KOPT-K1 (cell line): ENCODE data around the gene LRSAM1.
"Not testable (repeated sequence)": the region's sequence is repeated elsewhere in the genome, so short reads cannot be mapped to it uniquely, and the experiment has no call there.

Experiments
- H3K27ac ChIP-seq: fragments of 200-600 bp; sonication (generic); 2 replicates; pipeline ENCODE4 v1.5.1; 2016; ENCODE audit warnings: antibody characterized with exemption, mild to moderate bottlenecking, low read depth, low read length; ENCODE audit not compliant: poor library complexity, severe bottlenecking
- H3K36me3 ChIP-seq: fragments of 200-600 bp; sonication (generic); 2 replicates; pipeline ENCODE4 v1.5.1; 2017; ENCODE audit warnings: antibody characterized with exemption, mild to moderate bottlenecking, low read length, moderate library complexity; ENCODE audit not compliant: insufficient read depth
- H3K9me3 ChIP-seq: fragments of 200-600 bp; sonication (generic); 2 replicates; pipeline ENCODE4 v1.5.1; 2017; ENCODE audit warnings: antibody characterized with exemption, low read length, mild to moderate bottlenecking; ENCODE audit not compliant: insufficient read depth, poor library complexity, severe bottlenecking

The LRSAM1 gene

GRCh38 chr9:127463911-127464310 lies 12.6 kb downstream of the LRSAM1 start:
- H3K36me3 ChIP-seq: peaks cover 25% of the 10 kb centered on the region
- H3K9me3 ChIP-seq: no peaks in the 10 kb centered on the region

GRCh38 chr9:127466407-127466917 lies 15.2 kb downstream of the LRSAM1 start:
- H3K36me3 ChIP-seq: peaks cover 12% of the 10 kb centered on the region
- not testable (repeated sequence) for H3K27ac ChIP-seq, H3K9me3 ChIP-seq

More at GRCh38 chr9:127463911-127464310, 12.6 kb downstream of the LRSAM1 start:
- no peak overlapping the region for H3K27ac ChIP-seq

- no peaks in the 10 kb centered on the region for H3K9me3 ChIP-seq
- H3K27ac ChIP-seq: no peak overlapping the region
- H3K36me3 ChIP-seq: peaks cover under 1% of the 10 kb centered on the region; the same call in 1 of the 2 replicates
Measured at GRCh38 chr9:127467621-127468020, 16.3 kb downstream of the LRSAM1 start.

- H3K36me3 ChIP-seq: no peaks in the 10 kb centered on the region; the same call in 1 of the 2 replicates
Measured at GRCh38 chr9:127470662-127471061, 19.4 kb downstream of the LRSAM1 start.

GRCh38 chr9:127473501-127473900 lies 22.2 kb downstream of the LRSAM1 start:
- Histone ChIP-seq H3K27ac (no peak overlapping the region), H3K36me3 (peaks cover 3% of the 10 kb centered on the region; the same call in 1 of the 2 replicates)

More at GRCh38 chr9:127470662-127471061, 19.4 kb downstream of the LRSAM1 start:
- H3K9me3 ChIP-seq: no peaks in the 10 kb centered on the region
- H3K27ac ChIP-seq: no peak overlapping the region

GRCh38 chr9:127473932-127474331 lies 22.6 kb downstream of the LRSAM1 start:
- Histone ChIP-seq H3K9me3 (no peaks in the 10 kb centered on the region), H3K36me3 (peaks cover 7% of the 10 kb centered on the region; the same call in 1 of the 2 replicates), H3K27ac (no peak overlapping the region)

More at GRCh38 chr9:127473501-127473900, 22.2 kb downstream of the LRSAM1 start:
- H3K9me3 ChIP-seq: no peaks in the 10 kb centered on the region

- no peak overlapping the region for H3K27ac ChIP-seq
Measured at GRCh38 chr9:127474592-127474991, 23.3 kb downstream of the LRSAM1 start.

GRCh38 chr9:127479507-127480081 lies 28.3 kb downstream of the LRSAM1 start:
- H3K27ac ChIP-seq: no peak overlapping the region
- H3K36me3 ChIP-seq: peaks cover 32% of the 10 kb centered on the region; the same call in 1 of the 2 replicates
- no peaks in the 10 kb centered on the region for H3K9me3 ChIP-seq

More at GRCh38 chr9:127474592-127474991, 23.3 kb downstream of the LRSAM1 start:
- H3K36me3 ChIP-seq: peaks cover 12% of the 10 kb centered on the region; the same call in 1 of the 2 replicates
- no peaks in the 10 kb centered on the region for H3K9me3 ChIP-seq

GRCh38 chr9:127482662-127483061 lies 31.4 kb downstream of the LRSAM1 start:
- Histone ChIP-seq H3K36me3 (peaks cover 36% of the 10 kb centered on the region; the same call in 1 of the 2 replicates), H3K27ac (no peak overlapping the region), H3K9me3 (no peaks in the 10 kb centered on the region)

GRCh38 chr9:127485995-127486394 lies 34.7 kb downstream of the LRSAM1 start:
- H3K27ac ChIP-seq: no peak overlapping the region
- H3K36me3 ChIP-seq: peaks cover 13% of the 10 kb centered on the region; the same call in 1 of the 2 replicates
- no peaks in the 10 kb centered on the region for H3K9me3 ChIP-seq

- Histone ChIP-seq H3K36me3 (peaks cover 15% of the 10 kb centered on the region; the same call in 1 of the 2 replicates), H3K9me3 (no peaks in the 10 kb centered on the region), H3K27ac (no peak overlapping the region)
Measured at GRCh38 chr9:127488946-127489345, 37.6 kb downstream of the LRSAM1 start.

GRCh38 chr9:127489471-127490115 lies 38.3 kb downstream of the LRSAM1 start:
- H3K27ac ChIP-seq: no peak overlapping the region
- peaks cover 21% of the 10 kb centered on the region; the same call in 1 of the 2 replicates for H3K36me3 ChIP-seq
- H3K9me3 ChIP-seq: no peaks in the 10 kb centered on the region

- H3K36me3 ChIP-seq: peaks cover 21% of the 10 kb centered on the region; the same call in 1 of the 2 replicates
- no peak overlapping the region for H3K27ac ChIP-seq
Measured at GRCh38 chr9:127490535-127491230, 39.4 kb downstream of the LRSAM1 start.

GRCh38 chr9:127491516-127491915 lies 40.2 kb downstream of the LRSAM1 start:
- no peak overlapping the region for H3K27ac ChIP-seq
- no peaks in the 10 kb centered on the region for H3K9me3 ChIP-seq
- H3K36me3 ChIP-seq: peaks cover 24% of the 10 kb centered on the region; the same call in 1 of the 2 replicates

More at GRCh38 chr9:127490535-127491230, 39.4 kb downstream of the LRSAM1 start:
- no peaks in the 10 kb centered on the region for H3K9me3 ChIP-seq

GRCh38 chr9:127492616-127493015 lies 41.3 kb downstream of the LRSAM1 start:
- Histone ChIP-seq H3K27ac (no peak overlapping the region), H3K36me3 (peaks cover 28% of the 10 kb centered on the region; the same call in 1 of the 2 replicates), H3K9me3 (no peaks in the 10 kb centered on the region)
